Ramos (cell line): ENCODE results near the gene STK38L.

Experiments used
- in situ Hi-C: fragments of 300-500 bp; cut with MboI; formaldehyde crosslinking; loops from one replicate; pipeline ENCODE4 v1.14.3; 2022; ENCODE audit warnings: low sequenced_read_pairs; ENCODE audit not compliant: unreplicated experiment

The STK38L gene

GRCh38 chr12:27243804-27244688, at the start of gene STK38L:
Gene STK38L, plus strand, starts transcription at chr12:27244286. Its CDS starts 53,435 bp downstream, at chr12:27297721.
- in situ Hi-C loops, result no loop called here

- in situ Hi-C loops, result no loop called here
These were observed 49.4 kb upstream of the STK38L start for GRCh38 chr12:27194644-27195043.

- in situ Hi-C loops, result no loop called here
These were observed 46.0 kb upstream of the STK38L start for GRCh38 chr12:27198036-27198435.

GRCh38 chr12:27199638-27200300, 44.3 kb upstream of the STK38L start:
- in situ Hi-C loops, result no loop called here

GRCh38 chr12:27201169-27201568, 42.9 kb upstream of the STK38L start:
- in situ Hi-C loops, result no loop called here

DNA sequence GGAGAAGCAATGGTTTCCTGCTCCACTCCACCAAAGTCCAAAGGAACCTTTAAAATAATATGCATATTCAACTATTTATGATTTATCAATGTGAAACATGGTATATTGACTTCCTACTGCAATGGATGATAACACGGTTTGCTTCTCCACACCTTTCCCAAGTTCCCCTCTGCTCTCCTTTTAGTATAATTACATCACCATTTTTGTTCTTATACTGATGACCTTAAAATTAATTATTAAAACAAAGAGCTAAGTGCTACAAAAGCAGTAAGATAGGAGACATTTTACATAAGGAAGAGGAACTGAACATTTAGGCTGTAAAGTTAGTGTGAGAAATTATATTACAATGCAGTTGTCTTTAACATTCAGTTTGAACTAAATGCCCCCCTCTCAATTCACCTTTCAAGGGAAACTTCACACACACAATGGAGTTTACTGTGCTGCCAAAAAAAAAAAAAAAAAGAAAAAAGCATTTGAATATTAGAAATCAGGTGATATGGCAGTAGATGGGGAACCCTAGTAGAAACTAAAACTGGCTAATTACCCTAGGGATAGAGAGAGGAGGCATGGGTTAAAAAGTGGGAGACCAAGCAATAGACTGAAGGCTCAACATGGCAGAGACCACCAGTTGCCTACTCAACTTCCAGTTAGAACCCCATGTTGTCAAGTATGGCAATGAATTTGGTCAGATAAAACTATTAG, 37.1 kb upstream of the STK38L start:
- in situ Hi-C loops, result no loop called here

- in situ Hi-C loops, result no loop called here
These were observed 36.3 kb upstream of the STK38L start for GRCh38 chr12:27207615-27208413.

DNA sequence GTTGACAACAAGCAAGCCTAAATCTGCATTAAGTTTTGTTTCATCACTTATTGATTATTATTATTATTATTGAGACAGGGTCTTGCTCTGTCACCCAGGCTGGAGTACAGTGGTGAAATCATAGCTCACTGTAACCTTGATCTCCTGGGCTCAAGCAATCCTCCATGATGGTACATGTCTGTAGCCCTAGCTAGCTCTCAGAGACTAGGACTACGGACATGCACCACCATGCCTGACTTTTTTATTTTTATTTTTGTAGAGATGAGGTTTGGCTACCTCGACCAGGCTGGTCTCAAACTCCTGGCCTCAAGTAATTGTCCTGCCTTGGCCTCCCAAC, 35.7 kb upstream of the STK38L start:
- in situ Hi-C loops, result no loop called here

DNA sequence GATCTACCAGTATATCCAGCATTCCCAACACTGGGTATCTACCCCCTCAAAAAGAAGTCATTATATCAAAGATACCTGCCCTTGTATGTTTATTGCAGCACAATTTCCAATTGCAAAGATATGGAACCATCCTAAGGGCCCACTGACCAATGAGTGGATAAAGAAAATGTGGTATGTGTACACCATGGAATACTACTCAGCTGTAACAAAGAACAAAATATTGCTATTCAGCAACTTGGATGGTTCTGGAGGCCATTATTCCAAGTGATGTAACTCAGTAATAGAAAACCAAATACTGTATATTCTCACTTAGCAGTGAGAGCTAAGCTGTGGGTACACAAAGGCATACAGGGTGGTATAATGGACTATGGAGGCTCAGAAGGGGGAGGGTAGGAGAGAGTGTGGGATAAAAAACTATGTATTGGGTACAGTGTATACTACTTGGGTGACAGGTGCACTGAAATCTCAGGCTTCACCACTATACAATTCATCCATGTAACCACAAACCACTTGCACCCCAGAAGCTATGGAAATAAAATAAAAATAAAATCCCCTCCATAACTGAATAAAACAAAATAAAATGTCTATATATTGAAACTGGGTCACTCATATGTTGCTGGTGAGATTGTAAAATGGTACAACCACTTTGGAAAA, 34.7 kb upstream of the STK38L start:
- in situ Hi-C loops, result no loop called here

GRCh38 chr12:27210187-27210586, 33.9 kb upstream of the STK38L start:
- in situ Hi-C loops, result no loop called here

DNA sequence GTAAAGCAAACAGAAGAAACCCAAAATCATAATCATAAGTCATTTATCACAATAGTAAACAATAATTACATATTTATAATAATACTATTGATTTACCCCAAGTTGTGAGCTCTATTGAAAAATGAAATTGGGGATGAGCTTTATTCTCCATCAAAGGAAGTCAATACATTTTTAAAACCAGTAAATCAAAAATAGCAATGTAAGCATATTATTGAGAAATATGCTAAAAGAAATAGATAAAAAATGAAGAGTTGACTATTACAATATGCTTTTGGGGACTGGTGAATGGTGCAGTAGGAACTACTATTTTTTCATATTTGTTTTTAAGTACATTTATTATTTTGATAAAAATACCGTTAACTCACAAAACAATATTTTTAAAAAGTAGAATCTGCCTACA, 31.2 kb upstream of the STK38L start:
- in situ Hi-C loops, result no loop called here

GRCh38 chr12:27213304-27213703, 30.8 kb upstream of the STK38L start:
- in situ Hi-C loops, result no loop called here

DNA sequence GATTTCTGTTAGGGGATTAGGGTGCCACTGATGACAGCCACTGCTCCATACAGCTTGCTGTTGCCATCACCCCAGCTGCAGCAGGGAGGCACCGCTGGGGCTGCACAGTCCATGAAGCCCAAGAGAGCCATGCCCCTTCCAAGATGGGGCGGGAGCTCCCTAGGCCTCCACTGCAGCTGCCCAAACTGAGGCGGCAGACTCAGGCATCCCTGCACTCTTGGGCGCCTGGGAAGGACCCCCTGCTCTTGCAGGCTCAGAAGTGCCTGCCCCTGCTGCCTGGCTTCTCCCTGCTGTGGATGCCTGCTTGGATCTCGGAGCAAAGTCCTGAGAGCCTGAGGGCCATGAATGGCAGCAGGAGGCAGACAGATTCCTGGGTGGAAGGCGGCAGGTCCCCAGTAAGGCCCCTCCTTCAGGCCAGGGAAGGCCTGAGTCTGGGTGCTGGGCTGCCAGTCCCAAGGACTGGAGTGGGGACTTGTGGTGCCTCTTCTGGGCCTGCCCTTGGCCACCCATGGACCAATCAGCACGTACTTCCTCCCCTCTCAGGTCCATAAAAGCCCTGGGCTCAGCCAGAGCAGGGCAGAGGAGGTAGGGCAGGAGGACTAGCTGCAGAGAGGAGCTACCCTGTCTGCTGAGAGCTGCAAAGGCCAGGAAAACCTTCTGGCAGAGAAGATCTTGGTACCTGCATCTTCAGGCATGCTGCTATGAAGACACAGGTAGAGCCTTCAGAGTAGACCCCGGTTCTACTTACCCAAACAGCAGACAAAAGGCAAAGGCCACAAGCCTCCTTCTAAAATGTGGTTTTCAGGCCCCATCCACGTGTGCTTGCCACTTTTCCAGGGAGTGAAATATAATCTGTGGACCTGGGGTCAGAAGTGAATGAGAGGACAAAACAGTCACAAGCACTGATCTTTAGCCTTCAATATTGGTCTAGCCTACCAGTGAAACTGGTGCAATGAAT, 30.0 kb upstream of the STK38L start:
- in situ Hi-C loops, result no loop called here

- in situ Hi-C loops, result no loop called here
These were observed 26.5 kb upstream of the STK38L start for GRCh38 chr12:27217590-27217989.

GRCh38 chr12:27219693-27220054, 24.4 kb upstream of the STK38L start:
- in situ Hi-C loops, result no loop called here

GRCh38 chr12:27220055-27220987, 23.8 kb upstream of the STK38L start:
- in situ Hi-C loops, result no loop called here

- in situ Hi-C loops, result no loop called here
These were observed 23.1 kb upstream of the STK38L start for GRCh38 chr12:27220988-27221345.
